ENCODE measurements around the gene MOK.

GRCh38 chr14:102233081-102233480, 71.9 kb downstream of the MOK start:
- TF ChIP-seq CTCF (conservative IDR thresholded peaks at IDR 0.05) (no peak), ZFX (IDR thresholded peaks at IDR 0.05) (no peak)

Measured in C4-2B (cell line).